ENCODE results near the gene SCD5. TPM values are rescaled to one million over a fixed set of nuclear protein-coding genes. Genes with fewer than 3 reads are reported as not detected.

Gene SCD5
- total RNA-seq, 1 experiment from 2014 or later, result 4.8 TPM

DNA sequence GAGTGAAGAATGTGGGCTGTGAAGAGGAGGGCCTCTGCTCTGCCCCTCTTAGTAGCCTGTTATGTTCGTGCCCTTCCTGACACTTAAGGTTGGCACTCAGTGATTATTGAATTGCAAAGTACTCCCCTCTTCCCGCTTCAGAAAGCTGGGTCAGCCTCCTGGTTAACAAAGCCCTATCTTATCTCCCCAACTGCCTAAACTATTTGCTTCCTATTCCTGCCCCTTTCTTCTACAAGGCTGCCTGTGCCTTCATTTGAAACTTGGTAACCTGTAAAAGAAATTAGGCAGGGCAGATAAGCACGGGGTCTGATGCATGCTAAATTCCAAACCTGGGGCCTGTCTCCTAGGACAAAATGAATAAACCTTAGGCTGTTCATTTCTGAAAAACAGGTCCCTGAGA, 213.7 kb downstream of the SCD5 start:
- no peak for DNase-seq
- no peak overlapping the region for H3K4me3 ChIP-seq (ENCODE audit: insufficient read depth, low read depth, low read length)
- H3K27me3 ChIP-seq (ENCODE audit: control insufficient read depth, insufficient read depth, low read length), result no peaks in the 10 kb centered on the region
- H3K36me3 ChIP-seq (replicated peaks; ENCODE audit: control insufficient read depth, insufficient read depth, low read length), result no peaks in the 10 kb centered on the region

DNA sequence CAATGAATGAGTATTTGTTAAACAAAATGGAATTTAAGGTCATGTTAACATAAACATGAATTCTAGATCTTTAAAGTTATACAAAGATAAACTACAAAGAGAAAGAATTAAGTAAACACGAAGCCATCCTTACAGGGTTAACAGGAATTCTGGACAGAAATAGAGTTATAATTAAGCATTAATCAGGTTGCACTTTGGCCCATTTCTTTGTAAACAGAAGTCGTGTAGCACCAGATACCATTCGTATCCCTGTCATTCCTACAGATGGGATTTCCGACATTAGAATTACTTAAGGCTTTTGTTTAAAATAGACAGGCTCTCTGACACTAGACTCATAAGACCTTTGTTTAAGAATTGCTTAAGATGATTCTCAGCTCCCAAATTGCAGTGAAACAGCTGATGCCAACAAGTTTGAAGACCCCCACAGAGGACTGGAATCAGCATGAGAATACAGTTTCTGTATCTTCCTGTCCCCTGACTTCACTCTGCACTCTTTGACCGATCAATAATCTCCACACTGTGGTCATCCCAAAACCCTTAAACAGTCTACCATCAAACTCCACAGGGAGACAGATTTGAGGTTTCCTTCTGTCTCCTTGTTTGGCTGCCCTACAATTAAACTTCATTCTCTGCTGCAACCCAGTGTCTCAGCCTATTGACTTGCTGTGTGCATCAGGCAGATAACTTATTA, 214.6 kb downstream of the SCD5 start:
- no peaks in the 10 kb centered on the region for H3K27me3 ChIP-seq (ENCODE audit: control insufficient read depth, insufficient read depth, low read length)
- H3K36me3 ChIP-seq (replicated peaks; ENCODE audit: control insufficient read depth, insufficient read depth, low read length), result no peaks in the 10 kb centered on the region
- no peak overlapping the region for H3K4me3 ChIP-seq (ENCODE audit: insufficient read depth, low read depth, low read length)
- no peak for DNase-seq

DNA sequence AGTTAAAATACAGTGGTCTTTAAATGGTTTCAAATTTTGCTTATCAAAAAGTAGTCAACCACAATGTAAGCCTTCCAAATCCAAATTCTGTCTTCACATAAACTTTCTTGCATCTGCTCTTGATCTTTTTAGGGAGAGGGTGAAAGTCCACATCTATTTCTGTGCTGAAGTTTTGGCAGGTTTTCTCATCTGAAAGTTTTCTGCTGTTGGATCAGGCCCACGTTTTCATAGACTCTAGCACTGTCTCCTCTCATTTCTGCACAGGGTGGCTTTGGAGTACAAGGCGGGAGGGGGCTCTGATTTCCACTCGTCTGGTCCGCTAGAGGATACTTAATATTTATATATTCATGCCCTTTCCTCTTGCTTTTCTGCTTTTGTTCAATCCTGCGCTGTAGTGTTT, 218.7 kb downstream of the SCD5 start:
- Histone ChIP-seq H3K4me3 (ENCODE audit: insufficient read depth, low read depth, low read length) (no peak overlapping the region), H3K27me3 (ENCODE audit: control insufficient read depth, insufficient read depth, low read length) (no peaks in the 10 kb centered on the region; the same call in 1 of the 2 replicates), H3K36me3 (replicated peaks; ENCODE audit: control insufficient read depth, insufficient read depth, low read length) (no peaks in the 10 kb centered on the region)
- DNase-seq, result no peak

Other genes with a start within 250 kb of the SCD5 start
- gene TMEM150C, start 236.8 kb downstream of the SCD5 start, total RNA-seq (2014; rRNA removed; shearing (Covaris generic)), result 2.4 and 3.3 TPM in 2 replicates
- 117 and 122 TPM in 2 replicates for gene SEC31A, start 92.4 kb upstream of the SCD5 start, total RNA-seq (2014; rRNA removed; shearing (Covaris generic))
- gene THAP9, start 101.9 kb upstream of the SCD5 start, total RNA-seq (2014; rRNA removed; shearing (Covaris generic)), result 22.9 and 26.2 TPM in 2 replicates
- gene LIN54, start 212.0 kb upstream of the SCD5 start, total RNA-seq (2014; rRNA removed; shearing (Covaris generic)), result 11.4 and 13.0 TPM in 2 replicates
- 77.9 and 89.0 TPM in 2 replicates for gene COPS4, start 236.4 kb upstream of the SCD5 start, total RNA-seq (2014; rRNA removed; shearing (Covaris generic))